GM21360 (cell line): Measurements from ENCODE around the gene KIAA1217.
A peak's percentile ranks its signal among the peaks of the same experiment; 100 is the strongest.

ENCODE experiments used
- ATAC-seq: cut with Tn5 transposase; IDR thresholded peaks from one replicate; pipeline ENCODE4 v1.9.1; 2021; ENCODE audit warnings: mild to moderate bottlenecking, moderate library complexity; ENCODE audit not compliant: unreplicated experiment

KIAA1217 gene

DNA sequence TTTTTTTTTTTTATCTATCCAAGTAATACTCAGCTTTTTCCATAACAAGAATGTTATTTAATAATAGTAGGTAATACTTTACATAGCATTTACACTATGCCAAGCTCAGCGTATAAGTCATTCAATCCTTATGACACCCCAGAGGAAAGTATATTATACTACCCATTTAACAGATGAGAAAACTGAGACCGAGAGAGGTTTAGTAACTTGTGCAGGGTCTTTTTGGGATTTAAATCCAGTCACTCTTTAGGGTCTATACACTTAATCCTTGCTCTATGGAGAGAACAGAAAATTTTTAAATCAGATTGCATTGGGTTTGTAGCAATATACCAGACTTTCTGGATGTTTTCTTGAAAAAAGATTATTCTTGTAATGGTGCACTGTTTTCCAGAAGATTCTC is 322.5 kb downstream of the KIAA1217 start:
- ATAC-seq: no peak

DNA sequence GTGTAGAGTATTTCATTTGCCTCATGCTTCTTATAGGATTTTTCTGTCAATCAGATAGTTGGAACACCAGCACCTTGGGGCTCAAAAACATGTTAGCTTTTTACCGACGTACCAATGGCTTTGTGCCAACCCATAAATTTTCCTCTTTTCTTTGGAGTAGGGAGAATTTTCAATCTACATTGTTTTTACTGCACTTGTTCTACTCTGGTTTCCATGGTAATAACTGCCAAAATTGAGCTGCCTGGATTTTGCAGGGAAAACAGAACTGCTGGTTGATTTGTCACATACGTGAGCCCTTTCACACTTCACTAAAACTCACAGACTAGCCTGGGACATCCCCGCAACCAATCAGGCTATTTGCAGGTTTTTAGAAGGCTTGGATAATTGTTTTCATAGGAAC is 325.0 kb downstream of the KIAA1217 start:
- no peak for ATAC-seq

DNA sequence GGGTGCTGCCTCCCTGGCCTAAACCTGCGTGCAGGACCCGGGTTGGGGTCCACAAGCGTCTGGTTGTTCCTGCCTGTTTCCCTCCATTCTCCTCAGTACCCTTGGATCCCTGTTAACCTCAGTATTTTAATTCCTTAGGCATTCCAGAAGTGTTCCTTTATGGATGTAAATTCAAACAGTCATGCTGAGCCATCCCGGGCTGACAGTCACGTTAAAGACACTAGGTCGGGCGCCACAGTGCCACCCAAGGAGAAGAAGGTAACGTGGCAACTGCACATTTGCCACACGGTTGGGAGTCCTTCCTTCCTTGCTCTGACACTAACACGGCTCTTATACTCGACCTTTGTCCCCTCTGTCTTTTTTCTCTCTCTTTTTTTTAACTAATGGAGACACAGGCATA is 327.7 kb downstream of the KIAA1217 start:
- ATAC-seq: no peak

DNA sequence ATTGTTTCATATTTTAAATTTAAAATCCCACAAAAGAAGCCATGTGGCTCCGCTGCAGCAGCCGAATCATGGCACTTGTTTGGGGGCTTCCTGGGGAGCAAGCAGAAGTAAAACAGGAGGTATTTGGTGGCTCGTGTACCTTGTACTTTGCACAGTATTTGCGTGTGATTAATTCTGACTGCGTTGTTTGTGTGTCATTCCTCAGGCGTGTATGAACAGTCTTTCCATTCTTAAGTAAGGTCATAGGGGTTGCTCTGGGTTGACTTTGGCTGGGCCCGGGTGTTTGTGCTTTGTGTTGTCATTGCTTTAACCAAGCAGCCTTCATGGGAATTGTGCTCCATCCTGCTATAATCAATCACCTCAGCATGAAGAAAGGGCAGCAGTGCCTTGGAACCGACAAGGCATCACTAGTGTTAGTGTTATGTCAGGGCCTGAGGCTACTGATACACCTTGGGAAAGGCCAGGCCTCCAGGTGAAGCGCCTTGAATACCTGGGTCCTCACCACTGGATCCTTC is 332.4 kb downstream of the KIAA1217 start:
- no peak for ATAC-seq

DNA sequence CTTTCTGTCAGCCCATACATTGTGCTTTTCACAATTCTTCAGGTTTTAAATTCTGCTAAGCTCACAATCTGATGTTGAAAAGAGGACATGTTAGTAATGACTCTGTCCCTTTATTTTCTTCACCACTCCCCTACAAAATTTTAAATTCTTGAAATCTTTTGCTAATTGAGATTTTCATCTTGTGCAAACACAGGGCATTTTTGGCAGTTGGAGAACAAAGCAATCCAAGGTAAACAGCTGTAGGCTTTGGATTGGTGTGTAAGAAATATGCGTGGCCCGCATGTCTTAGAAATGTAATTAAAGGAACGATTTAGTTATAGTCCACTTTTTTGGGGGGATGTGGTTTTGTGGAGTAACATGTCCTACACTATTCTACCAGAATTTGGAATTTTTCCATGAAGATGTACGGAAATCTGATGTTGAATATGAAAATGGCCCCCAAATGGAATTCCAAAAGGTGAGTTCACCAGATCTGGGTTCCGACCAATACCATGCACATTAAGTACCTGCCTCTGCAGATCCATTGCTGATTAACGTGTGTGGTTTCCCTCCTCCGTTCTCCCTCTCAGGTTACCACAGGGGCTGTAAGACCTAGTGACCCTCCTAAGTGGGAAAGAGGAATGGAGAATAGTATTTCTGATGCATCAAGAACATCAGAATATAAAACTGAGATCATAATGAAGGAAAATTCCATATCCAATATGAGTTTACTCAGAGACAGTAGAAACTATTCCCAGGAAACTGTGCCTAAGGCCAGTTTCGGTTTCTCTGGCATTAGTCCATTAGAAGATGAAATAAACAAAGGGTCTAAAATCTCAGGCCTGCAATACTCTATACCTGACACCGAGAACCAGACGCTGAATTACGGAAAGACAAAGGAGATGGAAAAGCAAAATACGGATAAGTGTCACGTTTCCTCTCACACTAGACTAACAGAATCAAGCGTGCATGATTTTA is 333.7 kb downstream of the KIAA1217 start:
- ATAC-seq: no peak

DNA sequence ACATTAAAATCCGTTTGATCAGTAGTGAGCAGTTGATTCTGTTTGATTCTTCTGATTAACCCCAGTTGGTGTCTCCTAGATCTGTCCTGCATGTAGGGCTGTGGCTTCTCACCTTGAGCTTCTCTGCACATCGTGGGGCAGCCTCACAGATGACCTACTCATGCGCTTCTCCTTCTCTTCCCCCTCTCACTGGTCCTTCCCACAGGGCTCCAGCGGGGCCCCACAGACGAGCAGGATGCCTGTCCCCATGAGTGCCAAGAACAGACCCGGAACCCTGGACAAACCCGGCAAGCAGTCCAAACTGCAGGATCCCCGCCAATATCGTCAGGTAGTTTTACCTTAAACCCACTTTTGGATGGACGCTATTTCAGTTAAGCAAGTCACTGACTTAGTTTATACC is 335.8 kb downstream of the KIAA1217 start:
- no peak for ATAC-seq

DNA sequence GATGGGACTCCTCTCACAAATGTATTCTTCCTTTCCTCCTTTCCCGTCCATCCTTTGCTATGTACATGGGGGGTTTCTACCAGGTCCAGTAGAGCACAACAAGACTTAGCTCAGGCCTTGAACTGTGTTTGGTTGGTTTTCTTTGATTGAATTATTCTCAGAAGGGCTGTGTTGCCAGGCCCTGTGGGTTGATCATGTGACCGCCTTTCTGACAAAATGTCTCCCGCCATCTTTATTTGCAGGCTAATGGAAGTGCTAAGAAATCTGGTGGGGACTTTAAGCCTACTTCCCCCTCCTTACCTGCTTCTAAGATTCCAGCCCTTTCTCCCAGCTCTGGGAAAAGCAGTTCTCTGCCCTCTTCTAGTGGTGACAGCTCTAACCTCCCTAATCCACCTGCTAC is 336.6 kb downstream of the KIAA1217 start:
- no peak for ATAC-seq

DNA sequence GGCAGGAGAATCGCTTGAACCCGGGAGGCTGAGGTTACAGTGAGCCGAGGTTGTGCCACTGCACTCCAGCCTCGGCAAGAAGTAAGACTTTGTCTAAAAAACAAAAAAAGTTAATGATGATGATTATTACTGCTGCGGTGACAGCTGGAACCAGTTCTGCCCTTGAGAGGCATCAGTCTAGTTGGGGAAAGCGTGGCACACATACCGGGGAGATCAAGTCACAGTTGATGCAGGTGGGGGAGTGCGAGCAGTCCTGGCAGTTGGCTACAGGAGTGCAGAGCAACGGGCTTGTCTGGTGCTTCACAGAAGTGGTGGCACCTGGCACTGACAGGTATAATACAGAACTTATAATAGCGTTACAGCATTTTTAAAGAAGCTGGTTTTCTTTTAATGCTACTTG is 341.7 kb downstream of the KIAA1217 start:
- no peak for ATAC-seq

DNA sequence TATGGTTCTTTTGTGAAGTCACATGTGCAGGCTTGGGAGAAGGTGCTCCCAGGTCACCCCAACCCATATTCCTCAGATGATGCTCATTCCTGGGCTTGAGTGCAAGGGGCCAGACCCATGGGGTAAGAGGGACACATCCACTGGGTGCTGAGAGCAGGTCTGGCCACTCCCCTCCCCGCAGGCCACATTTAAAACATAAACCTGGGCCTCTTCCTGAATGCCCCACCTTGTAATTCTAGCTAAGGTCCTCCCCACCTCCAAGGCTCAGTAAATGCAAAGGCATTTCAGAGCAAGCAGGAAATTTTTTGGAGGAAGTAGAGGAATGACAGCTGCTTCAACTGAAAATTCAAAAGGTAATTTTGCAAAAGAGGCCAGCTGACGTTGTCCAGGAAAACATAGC is 342.2 kb downstream of the KIAA1217 start:
- no peak for ATAC-seq

DNA sequence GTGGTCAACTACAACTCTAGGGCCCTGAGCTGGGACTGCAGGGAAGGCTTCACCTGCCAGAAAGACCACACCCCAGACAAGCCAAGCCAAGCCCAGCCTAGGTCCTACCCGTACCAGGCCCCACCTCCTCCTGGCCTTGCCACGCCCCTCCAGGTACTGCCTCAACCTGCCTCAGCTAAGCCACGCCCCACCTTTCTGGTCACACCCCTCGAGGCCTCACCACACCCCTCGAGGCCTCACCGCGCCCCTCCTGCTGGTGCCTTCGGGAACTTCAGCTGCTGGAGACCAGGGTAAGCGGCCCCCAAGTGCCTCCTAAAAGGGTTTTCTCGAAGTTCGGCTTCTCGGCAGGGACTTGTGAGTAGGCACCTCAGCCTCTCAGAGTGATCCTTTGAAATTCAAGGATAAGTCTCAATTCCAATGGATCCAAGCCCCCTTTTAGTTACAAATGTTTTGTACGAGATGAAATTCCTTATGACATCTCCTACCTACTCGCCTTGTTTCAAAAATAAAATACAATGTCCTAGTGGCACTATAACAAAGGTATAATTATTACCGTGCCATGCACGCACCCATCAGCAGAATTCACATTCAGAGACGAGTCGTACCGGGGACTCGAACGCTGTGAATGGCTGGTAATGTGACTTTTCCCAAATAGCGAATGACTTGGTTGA is 343.5 kb downstream of the KIAA1217 start:
- peak; percentile 62 for ATAC-seq

DNA sequence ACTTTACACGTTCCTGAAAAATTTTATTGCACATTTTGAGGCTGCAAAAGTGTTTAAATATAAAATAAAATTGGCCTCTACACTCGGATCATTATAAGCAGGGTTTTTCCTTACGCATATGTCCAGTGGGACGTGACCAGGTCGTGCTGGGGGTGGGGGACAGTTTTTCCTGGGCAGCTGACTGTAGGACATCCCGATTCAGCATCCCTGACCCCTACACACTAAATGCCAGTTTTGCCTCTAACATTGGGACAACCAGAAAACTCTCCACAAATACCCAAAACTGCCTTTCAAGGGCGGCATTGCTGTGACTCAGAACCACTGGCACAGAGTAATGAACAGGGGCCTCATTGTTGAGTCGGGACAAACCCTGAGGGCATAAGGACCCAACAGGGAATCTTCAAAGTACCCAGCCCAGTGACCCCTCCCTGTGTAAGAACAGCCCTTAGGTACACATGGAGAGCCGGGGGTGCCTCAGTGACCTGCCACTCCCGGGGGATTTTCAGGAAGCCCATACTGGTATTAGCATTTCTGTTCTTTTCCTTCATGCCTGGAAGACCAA is 344.2 kb downstream of the KIAA1217 start:
- no peak for ATAC-seq

DNA sequence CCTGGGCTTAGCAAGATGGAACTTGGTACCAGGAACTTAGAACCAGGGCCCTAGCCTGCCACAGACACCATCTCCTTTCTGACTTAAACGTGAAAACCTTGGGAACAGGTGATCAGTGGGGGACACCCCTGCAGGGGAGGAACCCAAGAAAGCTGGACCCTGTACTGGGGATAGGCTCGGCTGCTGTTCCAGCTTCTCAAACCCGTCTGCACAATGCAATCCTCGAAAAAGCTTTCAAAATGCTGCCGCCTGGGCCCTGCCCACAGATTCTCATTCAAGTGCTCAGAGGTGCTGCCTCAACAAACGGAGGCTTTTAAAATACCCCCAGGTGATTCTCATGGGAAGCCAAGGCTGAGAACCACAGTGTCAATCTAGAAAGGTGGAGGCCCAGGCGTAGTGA is 345.1 kb downstream of the KIAA1217 start:
- ATAC-seq: no peak

DNA sequence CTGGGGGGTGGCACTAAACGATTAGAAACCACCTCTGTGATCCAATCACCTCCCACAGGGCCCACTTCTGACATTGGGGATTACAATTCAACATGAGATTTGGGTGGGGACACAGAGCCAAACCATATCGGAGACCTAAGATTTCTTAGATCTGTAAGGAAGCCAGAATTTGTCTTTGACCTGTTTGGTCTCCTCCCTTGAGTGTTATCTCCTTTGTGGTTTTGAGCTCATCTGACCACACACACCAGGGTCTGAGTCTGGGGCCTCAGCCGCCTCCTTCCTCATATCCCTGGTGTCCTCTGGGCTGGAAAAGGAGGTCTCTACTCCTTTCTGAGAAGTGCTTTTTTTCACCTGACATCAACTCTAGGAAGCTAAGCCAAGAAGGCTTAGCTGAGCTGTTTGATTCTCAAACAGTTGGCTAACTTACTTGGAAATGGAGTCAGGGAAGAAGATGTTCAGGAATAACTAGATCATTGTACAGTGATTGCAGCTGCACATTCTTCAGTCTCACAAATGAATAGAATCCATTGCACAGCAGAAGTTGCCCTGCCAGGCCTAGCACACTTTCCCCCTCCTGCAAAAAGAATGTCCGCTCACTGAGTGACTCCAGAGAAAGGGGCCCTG is 347.3 kb downstream of the KIAA1217 start:
- ATAC-seq: no peak

DNA sequence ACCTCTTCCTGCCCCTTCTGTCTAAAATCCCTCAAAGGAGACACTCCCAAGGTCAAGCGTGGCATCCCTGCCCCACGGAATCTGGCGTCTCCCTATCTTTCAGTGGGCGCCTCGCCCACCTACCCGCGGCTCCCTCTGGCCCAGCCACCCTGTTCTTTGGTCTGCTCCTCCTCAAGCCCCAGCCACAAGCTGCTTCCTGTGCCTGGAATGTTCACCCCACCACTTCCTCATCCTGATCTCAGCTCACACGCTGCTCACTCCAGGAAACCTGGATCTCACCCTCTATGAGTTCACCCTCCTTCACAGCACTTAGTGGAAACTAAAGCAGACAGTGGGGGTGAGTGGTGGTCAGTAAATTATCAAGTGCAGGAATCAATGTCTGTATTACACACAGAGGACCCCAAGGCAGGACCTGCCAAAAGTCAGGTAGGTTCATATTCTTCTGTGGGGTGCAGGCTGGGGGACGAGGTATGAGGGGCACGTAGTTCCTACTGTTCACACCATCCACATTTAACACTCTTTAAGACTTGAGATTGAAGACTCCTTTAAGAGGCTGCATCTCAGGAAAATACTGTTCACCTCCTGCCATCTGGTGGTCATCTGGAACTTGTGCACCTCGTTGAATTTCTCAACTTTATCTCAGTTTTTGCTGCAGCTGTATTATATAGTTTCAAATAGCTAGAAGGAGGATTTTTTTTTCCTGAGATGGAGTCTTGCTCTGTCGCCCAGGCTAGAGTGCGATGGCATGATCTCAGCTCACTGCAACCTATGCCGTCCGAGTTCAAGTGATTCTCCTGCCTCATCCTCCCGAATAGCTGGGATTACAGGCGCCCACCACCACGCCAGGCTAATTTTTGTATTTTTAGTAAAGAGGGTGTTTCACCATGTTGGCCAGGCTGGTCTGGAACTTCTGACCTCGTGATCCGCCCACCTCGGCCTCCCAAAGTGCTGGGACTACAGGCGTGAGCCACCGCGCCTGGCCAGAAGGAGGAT is 348.1 kb downstream of the KIAA1217 start:
- peak; percentile 69 for ATAC-seq

DNA sequence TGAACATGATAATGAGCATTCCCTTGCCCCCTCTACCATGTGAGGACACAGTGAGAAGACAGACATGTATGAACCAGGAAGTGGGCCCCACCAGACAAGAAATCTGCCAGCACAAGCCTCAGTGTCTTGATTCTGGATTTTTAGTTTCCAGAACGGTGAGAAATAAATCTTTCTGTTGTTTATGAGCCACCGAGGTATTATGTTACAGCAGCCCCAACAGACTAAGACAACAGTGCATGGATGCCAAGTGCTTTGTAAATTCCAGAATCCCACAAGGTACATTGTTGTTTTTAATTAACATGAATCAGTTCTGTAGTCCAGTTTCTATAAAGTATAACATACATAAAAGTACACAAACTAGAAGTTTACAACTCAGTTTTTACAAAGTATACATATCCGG is 352.5 kb downstream of the KIAA1217 start:
- no peak for ATAC-seq

DNA sequence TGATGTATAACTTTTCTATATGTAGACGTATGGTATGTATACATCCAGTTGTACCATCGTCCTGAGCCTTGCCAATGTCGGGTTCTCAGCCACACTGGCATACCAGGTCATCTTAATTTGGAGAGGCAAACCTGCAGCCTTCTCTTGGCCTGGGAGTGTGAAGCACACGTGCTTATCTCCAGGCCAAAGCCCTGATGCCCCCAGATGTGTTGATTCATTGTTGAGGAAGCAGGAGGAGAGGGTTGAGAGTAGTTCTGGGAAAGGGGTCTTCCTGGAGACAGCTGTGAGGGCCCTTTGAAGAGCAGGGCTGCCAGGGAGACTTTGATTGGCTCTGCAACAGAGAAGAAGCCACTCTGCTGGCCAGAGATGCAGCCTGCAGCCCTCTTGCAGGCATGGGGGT is 359.1 kb downstream of the KIAA1217 start:
- no peak for ATAC-seq

DNA sequence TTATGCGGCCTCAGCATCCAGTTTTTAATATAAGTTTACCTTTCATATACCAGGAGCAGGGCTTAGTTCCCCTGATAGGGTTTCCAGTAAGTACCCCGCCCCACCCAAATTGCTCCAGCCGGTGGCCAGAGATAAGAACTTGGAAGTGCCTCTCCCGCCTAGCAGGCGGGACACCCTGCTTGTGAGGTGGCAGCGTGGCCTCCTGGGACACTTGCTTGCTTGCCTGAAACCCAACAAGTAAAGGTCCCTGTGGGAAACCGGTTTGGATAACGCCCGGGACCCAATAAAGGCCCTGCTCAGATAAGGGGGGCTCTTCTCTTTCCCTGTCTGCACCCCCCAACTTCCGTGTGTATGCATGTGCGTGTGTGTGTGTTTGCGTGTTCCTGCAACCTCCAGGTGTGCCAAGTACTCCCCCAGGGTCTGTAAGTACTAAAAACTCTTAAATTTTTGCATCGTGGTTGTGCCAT is 360.4 kb downstream of the KIAA1217 start:
- no peak for ATAC-seq

DNA sequence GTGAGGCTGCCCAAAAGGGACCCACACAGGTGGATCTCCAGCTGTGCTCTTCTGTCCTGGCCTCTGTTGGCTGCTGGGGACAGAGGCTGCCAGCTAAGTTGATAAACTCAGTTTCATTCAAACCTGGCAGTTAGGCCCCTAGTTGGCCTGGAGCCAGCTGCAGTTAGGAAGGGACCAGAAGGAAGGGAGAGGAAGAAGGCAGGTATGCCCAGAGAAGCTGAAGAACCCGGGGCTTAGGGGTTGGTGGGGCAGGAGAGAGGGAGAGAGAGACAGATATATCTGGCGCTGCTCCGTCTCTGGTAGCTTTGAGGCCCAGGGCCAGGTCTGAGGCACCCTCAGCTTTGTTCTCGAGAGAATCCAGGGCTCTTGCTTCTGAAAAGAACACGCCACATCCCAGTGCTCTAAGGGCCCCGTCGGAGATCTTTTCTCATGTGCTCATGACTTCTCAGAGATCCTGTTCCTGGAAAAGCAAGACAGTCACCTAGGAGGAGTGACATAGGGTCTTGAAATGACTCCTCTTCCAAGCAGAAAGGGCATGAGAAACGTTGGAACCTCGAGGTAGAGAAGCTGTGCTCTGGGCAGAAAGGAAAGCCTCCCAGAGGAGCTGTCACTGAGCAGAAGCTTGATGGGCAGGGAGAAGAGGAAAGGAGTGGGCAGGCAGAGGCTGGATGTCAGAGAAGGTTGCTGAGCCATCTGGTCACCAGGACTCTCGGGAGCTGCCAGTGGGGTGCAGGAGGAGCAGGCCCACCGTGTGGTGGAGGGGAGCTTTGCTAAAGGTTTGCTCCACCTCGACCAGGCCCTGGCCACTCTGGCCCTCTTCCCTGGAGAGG is 361.1 kb downstream of the KIAA1217 start:
- ATAC-seq: no peak
